ENCODE data around the gene SYT9. TPM values are rescaled to one million over a fixed set of nuclear protein-coding genes. Genes with fewer than 3 reads are reported as not detected.

SYT9 gene
- total and polyA plus RNA-seq, 2 of the 8 experiments (the other 6 are each of a cell fraction or from before 2014, with no cell fraction given): 1.5 to 2.9 TPM

DNA sequence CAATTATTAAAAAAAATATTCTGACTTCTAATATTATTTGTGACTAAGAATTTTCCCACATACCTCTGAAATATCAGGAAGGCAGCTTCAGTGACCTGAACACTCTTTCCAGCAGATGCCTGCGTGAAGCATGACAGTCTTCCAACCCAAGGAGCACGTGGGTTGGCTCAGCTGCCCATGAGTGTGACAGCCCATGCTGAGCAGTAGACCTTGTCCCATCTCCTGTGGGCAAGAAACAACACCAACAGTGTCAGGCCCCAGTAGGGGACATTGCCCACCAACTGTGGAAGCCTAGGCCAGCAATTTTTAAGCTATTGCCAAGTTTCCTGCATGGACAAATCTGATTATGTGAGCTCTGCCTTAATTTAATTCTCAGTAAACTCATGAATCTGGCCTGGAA, 167.2 kb downstream of the SYT9 start:
- no peak overlapping the region for H3K4me2 ChIP-seq (ENCODE audit: insufficient read depth in 1 of 2, low read depth in 2 of 2, low read length in 2 of 2)
- CTCF ChIA-PET (ENCODE audit: partially characterized antibody): interaction anchor here (0.7 kb wide), 1 partner anchor 68 kb away, joined by 3 read pairs; no protein-coding TSS in a partner anchor

More for the DNA sequence above, 167.2 kb downstream of the SYT9 start:
- Histone ChIP-seq H3K23ac (ENCODE audit: insufficient read length) (no peak overlapping the region), H4K5ac (ENCODE audit: insufficient read length, low read depth, low read length) (no peak overlapping the region), H3K79me1 (ENCODE audit: low read depth, low read length) (no peaks in the 10 kb centered on the region), H2BK20ac (ENCODE audit: low read length) (no peak overlapping the region), H3K23me2 (ENCODE audit: low read depth, low read length) (no peaks in the 10 kb centered on the region; the same call in 1 of the 2 replicates), H3K9me3 (ENCODE audit: insufficient read depth in 2 of 2, low read depth in 1 of 2, low read length in 1 of 2) (no peaks in the 10 kb centered on the region), H2BK12ac (ENCODE audit: low read depth, low read length) (no peak overlapping the region), H2BK15ac (ENCODE audit: low read length) (no peak overlapping the region), H2BK5ac (ENCODE audit: low read depth, low read length) (no peak overlapping the region), H3K4me1 (replicated peaks in 1 of 4; ENCODE audit: control insufficient read depth in 3 of 4, insufficient read depth in 4 of 4, low read length in 3 of 4) (peaks cover 6 to 13% (median 8%) of the 10 kb centered on the region in 4 experiments), H2BK120ac (replicated peaks; ENCODE audit: low read depth, low read length) (no peak overlapping the region), H4K8ac (ENCODE audit: extremely low read depth, insufficient read depth, low read length) (no peak overlapping the region), H2AFZ (ENCODE audit: low read length) (no peak overlapping the region), H3K27me3 (replicated peaks in 1 of 4; ENCODE audit: control insufficient read depth in 3 of 4, extremely low read depth in 1 of 4, insufficient read depth in 3 of 4, low read length in 3 of 4) (no peaks in the 10 kb centered on the region), H3K4me3 (ENCODE audit: extremely low read depth in 1 of 4, insufficient read depth in 2 of 4, low read depth in 3 of 4, low read length in 4 of 4) (no peak overlapping the region), H3K36me3 (ENCODE audit: control insufficient read depth in 2 of 4, insufficient read depth in 4 of 4, low read length in 3 of 4) (no peaks in the 10 kb centered on the region), H3K79me2 (ENCODE audit: control insufficient read depth in 1 of 2, insufficient read depth in 2 of 2, low read length in 2 of 2) (no peaks in the 10 kb centered on the region), H4K20me1 (replicated peaks in 1 of 2; ENCODE audit: control insufficient read depth in 1 of 2, insufficient read depth in 2 of 2, low read length in 2 of 2) (no peaks in the 10 kb centered on the region), H3K9ac (replicated peaks in 1 of 4; ENCODE audit: extremely low read depth in 1 of 4, low read depth in 3 of 4, low read length in 3 of 4) (no peak overlapping the region), H4K91ac (replicated peaks; ENCODE audit: insufficient read length, low read length) (no peak overlapping the region), H2AK5ac (ENCODE audit: low read depth, low read length) (no peak overlapping the region), H3K4ac (replicated peaks; ENCODE audit: insufficient read length, low read depth, low read length) (no peak overlapping the region), H3K27ac (ENCODE audit: low read depth, low read length) (no peak overlapping the region), H3K56ac (replicated peaks; ENCODE audit: insufficient read length, low read depth, low read length) (no peak overlapping the region), H3K18ac (ENCODE audit: extremely low read depth, low read length) (no peak overlapping the region), H3K14ac (ENCODE audit: insufficient read length) (no peak overlapping the region)
- FAIRE-seq (no peak), DNase-seq (ENCODE audit: low read depth in 1 of 2, low spot score in 2 of 2) (no peak)
- TF ChIP-seq RNF2 (IDR thresholded peaks at IDR 0.05; ENCODE audit: borderline replicate concordance, low read depth, low read length, missing control alignments, poor library complexity, severe bottlenecking): no peak
- TF ChIP-seq, protein P1, sequence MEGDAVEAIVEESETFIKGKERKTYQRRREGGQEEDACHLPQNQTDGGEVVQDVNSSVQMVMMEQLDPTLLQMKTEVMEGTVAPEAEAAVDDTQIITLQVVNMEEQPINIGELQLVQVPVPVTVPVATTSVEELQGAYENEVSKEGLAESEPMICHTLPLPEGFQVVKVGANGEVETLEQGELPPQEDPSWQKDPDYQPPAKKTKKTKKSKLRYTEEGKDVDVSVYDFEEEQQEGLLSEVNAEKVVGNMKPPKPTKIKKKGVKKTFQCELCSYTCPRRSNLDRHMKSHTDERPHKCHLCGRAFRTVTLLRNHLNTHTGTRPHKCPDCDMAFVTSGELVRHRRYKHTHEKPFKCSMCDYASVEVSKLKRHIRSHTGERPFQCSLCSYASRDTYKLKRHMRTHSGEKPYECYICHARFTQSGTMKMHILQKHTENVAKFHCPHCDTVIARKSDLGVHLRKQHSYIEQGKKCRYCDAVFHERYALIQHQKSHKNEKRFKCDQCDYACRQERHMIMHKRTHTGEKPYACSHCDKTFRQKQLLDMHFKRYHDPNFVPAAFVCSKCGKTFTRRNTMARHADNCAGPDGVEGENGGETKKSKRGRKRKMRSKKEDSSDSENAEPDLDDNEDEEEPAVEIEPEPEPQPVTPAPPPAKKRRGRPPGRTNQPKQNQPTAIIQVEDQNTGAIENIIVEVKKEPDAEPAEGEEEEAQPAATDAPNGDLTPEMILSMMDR (IDR thresholded peaks at IDR 0.05; ENCODE audit: control extremely low read depth in 1 of 3, insufficient read depth in 1 of 3, low read depth in 1 of 3, low read length in 3 of 3): no peak
- TF ChIP-seq HDAC2 (IDR thresholded peaks at IDR 0.05; ENCODE audit: borderline replicate concordance in 1 of 2, low read depth in 2 of 2, low read length in 2 of 2): no peak
- TF ChIP-seq ASH2L (IDR thresholded peaks at IDR 0.05; ENCODE audit: low read length): no peak
- POLR2A ChIA-PET (ENCODE audit: partially characterized antibody): no interaction called here
- WGBS, 2 experiments (ENCODE audit: extremely low coverage in 1 of 2, insufficient coverage in 1 of 2, insufficient read length in 1 of 2, insufficient replicate concordance in 2 of 2, low coverage in 1 of 2, low lambda C conversion rate in 2 of 2, missing lambda C conversion rate in 1 of 2): 92% methylated on average over 2 of the region's 2 CpGs; no CpG with 5 or more reads in 1 of the 2 experiments

Measured in H1 (cell line).